NCI-H748 (cell line): ENCODE measurements around the gene MAGI1.

Experiments used
- DNase-seq: peaks from one replicate; lab custom pipeline; 2025; ENCODE audit not compliant: unreplicated experiment; lab: John Stamatoyannopoulos, UW

The MAGI1 gene

GRCh38 chr3:65761446-65762234 lies 277.1 kb downstream of the MAGI1 start:
- peak; percentile 15 for DNase-seq

- peak; percentile 71 for DNase-seq
Measured at GRCh38 chr3:65758876-65759598, 279.7 kb downstream of the MAGI1 start.

GRCh38 chr3:65758438-65758837 lies 280.3 kb downstream of the MAGI1 start:
- no peak for DNase-seq

- DNase-seq = no peak
Measured at GRCh38 chr3:65752636-65753035, 286.1 kb downstream of the MAGI1 start.

GRCh38 chr3:65751123-65751700 lies 287.5 kb downstream of the MAGI1 start:
- peak; percentile 45 for DNase-seq

GRCh38 chr3:65749066-65749465 lies 289.7 kb downstream of the MAGI1 start:
- no peak for DNase-seq

DNA sequence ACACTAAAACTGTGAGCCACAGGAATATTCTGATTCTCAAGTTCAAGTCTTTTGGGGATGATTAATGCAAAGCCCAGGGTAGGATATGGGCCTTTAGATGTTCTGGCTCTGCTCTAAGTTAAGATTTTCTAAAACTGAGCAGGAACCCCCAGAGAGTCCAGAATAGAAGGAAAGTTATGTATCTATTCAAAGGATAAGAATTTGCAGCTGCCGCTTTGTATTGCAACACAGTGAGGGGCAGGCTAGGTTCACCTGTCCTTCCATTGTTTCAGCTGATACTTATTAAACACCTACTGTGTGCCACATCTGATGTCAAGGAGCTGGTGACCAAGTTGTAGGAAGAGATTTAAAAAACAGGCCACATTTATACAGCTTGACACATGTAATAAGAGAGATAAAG lies 290.4 kb downstream of the MAGI1 start:
- no peak for DNase-seq

DNA sequence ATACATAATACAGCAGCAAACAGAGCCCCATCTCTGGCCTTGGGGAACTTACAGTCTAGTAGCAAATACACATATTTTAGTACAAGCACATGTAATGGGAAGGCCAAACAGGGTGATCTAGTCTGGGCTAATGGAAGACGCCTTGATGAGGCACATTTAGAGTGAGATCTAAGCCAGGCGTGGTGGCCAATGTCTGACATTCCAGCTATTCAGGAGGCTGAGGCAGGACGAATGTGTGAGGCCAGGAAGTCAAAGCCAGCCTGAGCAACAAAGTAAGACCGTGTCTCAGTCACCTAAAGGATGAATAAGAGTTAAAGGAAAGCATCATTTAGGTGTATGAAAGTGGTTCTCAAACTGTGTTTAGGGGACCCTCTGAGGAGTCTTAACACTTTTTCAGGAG lies 291.9 kb downstream of the MAGI1 start:
- no peak for DNase-seq

GRCh38 chr3:65745306-65745705 lies 293.4 kb downstream of the MAGI1 start:
- DNase-seq = no peak

DNA sequence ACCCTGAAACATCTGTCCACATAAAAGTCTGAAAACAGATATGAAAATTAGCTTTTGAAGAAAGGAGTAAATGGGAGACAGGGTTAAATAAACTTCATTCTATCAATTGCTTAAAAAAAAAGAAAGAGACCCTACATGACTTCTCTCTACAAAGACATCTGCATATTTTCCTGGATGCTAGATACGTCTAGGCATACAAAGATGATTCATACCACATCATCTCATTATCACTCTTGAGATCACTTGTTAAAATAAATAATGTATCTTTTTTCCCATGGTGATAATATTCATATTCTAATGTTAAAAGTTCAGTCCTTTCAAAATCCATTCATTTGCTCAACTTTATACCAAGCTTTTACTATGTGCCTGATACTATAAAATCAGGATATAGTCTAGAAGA lies 295.8 kb downstream of the MAGI1 start:
- DNase-seq = no peak

DNA sequence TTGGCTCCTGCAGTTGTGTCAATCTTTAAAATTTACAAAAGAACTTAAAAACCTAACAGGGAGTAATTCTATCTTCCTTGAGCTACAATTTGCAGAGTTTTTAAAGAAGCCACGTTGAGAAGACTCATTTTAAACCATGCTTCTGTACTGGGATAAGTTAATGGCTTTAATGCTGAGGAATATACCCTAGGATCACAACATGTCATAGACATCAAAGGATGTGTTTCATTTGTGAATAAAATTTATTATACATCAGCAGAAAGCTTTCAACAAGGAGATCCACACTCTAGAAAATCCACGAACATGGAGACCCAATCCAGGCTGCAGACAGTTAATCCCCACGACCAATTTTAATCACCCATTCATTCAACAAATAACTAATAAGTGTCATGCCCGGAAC lies 297.2 kb downstream of the MAGI1 start:
- DNase-seq = no peak

- DNase-seq = no peak
Measured at GRCh38 chr3:65739901-65740541, 298.7 kb downstream of the MAGI1 start.

GRCh38 chr3:65734792-65735191 lies 303.9 kb downstream of the MAGI1 start:
- DNase-seq = no peak

DNA sequence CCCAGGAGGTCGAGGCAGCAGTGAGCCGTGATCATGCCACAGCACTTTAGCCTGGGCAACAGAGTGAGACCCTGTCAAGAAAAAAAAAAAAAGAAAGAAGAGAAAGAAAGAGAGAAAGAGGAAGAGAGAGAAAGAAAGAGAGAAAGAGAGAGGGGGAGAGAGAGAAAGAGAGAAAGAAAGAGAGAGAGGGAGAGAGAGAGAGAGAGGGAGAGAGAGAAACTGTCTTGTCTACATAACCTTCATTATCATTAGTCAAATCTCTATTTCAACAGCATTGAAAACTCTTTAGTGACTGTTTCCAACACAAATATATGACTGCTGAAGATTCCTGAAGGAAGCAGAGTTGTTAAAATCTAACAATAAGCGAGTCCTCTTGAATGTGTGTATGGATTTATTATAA lies 304.3 kb downstream of the MAGI1 start:
- DNase-seq = no peak

GRCh38 chr3:65733459-65733858 lies 305.3 kb downstream of the MAGI1 start:
- no peak for DNase-seq

GRCh38 chr3:65732051-65732935 lies 306.4 kb downstream of the MAGI1 start:
- DNase-seq = peak; percentile 42

- no peak for DNase-seq
Measured at GRCh38 chr3:65730449-65730848, 308.3 kb downstream of the MAGI1 start.

DNA sequence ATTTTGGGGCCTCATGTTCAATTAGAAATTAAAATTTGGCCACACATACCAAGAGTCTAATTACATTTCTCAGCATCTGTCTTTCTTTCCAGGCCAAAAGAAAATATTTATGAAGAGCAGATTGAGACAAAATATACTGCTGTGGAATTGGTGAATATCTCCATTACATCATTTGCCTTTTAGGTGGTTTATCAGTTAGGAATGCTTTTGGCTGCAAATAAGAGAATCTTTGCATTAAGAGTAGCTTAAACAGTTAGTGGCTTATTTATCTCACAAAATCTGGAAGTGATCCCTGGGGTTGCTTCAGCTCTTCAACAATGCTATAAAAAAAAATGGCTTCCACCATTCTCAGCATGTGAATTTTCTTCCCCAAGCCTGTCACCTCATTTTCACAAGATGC lies 308.7 kb downstream of the MAGI1 start:
- no peak for DNase-seq

DNA sequence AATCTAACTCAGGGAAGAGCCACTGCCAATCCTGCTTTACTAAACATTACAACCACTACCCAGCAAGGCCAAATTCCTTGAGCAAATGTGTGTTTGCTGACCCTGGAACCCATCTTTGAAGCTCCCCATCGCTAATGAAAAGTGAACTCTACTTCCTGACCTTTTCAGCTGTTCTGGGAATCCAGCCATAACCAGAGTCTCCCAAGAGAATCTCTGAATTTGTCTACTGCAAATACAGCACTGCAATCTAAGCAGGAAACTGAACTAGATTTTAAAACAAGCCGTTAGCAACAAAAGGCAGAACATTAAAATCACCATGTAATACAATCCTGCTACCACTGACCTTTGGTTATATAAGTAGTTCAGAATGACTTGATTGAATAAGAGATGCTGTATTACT lies 309.2 kb downstream of the MAGI1 start:
- DNase-seq = no peak

GRCh38 chr3:65728138-65728537 lies 310.6 kb downstream of the MAGI1 start:
- DNase-seq = no peak

DNA sequence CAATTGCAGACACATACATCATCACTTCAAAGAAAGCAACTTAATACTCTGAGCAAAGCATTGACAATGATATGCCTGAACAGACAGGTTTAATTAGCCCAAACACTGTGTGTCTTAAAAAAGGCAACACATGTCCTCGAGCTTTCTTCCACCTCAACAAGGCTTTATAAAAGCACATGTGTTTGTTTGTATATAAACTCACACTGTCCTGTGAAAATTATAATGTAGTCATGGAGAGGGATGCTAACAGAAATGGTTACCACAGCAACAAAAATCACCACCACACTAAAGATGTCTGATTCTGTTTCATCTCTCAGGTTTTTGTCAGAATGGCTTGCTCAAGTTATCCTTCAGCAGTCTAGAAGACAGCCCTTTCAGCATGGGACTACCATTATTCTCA lies 314.7 kb downstream of the MAGI1 start:
- peak; percentile 16 for DNase-seq
